Keratinocyte (primary cell): ENCODE measurements around the gene DUSP16. TPM values are rescaled to one million over a fixed set of nuclear protein-coding genes. Genes with fewer than 3 reads are reported as not detected.

ENCODE experiments used
- DNase-seq: peaks from one replicate; pipeline ENCODE4 v3.0.0-alpha.2; 2011; ENCODE audit warnings: low read depth, missing footprints, low spot score
- FAIRE-seq: peaks from 2 replicates; lab custom pipeline; 2011; peaks lifted over from hg19 to GRCh38; lab: Jason Lieb, UNC
- H2AFZ ChIP-seq: 2 replicates; pipeline ENCODE4 v1.6.0; 2012; ENCODE audit warnings: low read length, control low read depth, inconsistent platforms; ENCODE audit not compliant: control insufficient read depth
- H3K27ac ChIP-seq: 2 replicates; pipeline ENCODE4 v1.5.1; 2011; ENCODE audit warnings: low read length; ENCODE audit not compliant: control insufficient read depth, insufficient read depth
- H3K27me3 ChIP-seq: 3 replicates; pipeline ENCODE4 v1.6.0; 2011; ENCODE audit warnings: low read length; ENCODE audit not compliant: control insufficient read depth, insufficient read depth; ENCODE audit errors: extremely low read depth
- H3K36me3 ChIP-seq, 2 experiments: 2 replicates in 1 of 2; 3 replicates in 1 of 2; pipeline ENCODE4 v1.5.1; 2011; ENCODE audit warnings: low read length in 2 of 2, mild to moderate bottlenecking in 1 of 2; ENCODE audit not compliant: control insufficient read depth in 2 of 2, insufficient read depth in 2 of 2; ENCODE audit errors: extremely low read depth in 1 of 2
- H3K4me1 ChIP-seq: 3 replicates; pipeline ENCODE4 v1.5.1; 2011; ENCODE audit warnings: low read length; ENCODE audit not compliant: control insufficient read depth, insufficient read depth; ENCODE audit errors: extremely low read depth
- H3K4me2 ChIP-seq: 3 replicates; pipeline ENCODE4 v1.6.0; 2011; ENCODE audit warnings: low read depth, low read length; ENCODE audit not compliant: control insufficient read depth, insufficient read depth; ENCODE audit errors: extremely low read depth
- H3K4me3 ChIP-seq, 3 experiments: fragments of 200-600 bp in 1 of 3; sonication (generic) in 1 of 3; 2 replicates in 2 of 3; 3 replicates in 1 of 3; pipeline ENCODE4 v1.5.1; 2011 to 2016; ENCODE audit warnings: low read length in 3 of 3, mild to moderate bottlenecking in 3 of 3, control low read depth in 2 of 3, inconsistent platforms in 1 of 3, low read depth in 1 of 3, mixed read lengths in 1 of 3, mixed run types in 1 of 3, moderate library complexity in 1 of 3; ENCODE audit not compliant: control insufficient read depth in 2 of 3, insufficient read depth in 2 of 3; ENCODE audit errors: extremely low read depth in 1 of 3
- H3K79me2 ChIP-seq: 2 replicates; pipeline ENCODE4 v1.6.0; 2012; ENCODE audit warnings: low read length; ENCODE audit not compliant: control insufficient read depth, insufficient read depth
- H3K9ac ChIP-seq: 3 replicates; pipeline ENCODE4 v1.6.0; 2011; ENCODE audit warnings: low read length; ENCODE audit not compliant: control insufficient read depth, insufficient read depth; ENCODE audit errors: extremely low read depth
- H3K9me1 ChIP-seq: 3 replicates; pipeline ENCODE4 v1.6.0; 2011; ENCODE audit warnings: low read length; ENCODE audit not compliant: control insufficient read depth, insufficient read depth; ENCODE audit errors: extremely low read depth
- H3K9me3 ChIP-seq: 2 replicates; pipeline ENCODE4 v1.5.1; 2012; ENCODE audit warnings: low read depth, low read length; ENCODE audit not compliant: control insufficient read depth
- H4K20me1 ChIP-seq: 3 replicates; pipeline ENCODE4 v1.6.0; 2011; ENCODE audit warnings: low read length; ENCODE audit not compliant: control insufficient read depth, insufficient read depth; ENCODE audit errors: extremely low read depth
- CTCF ChIP-seq, 3 experiments: IDR thresholded peaks in 1 of 3; conservative IDR thresholded peaks in 1 of 3; optimal IDR thresholded peaks in 1 of 3; 2 replicates in 2 of 3; 3 replicates in 1 of 3; pipeline versions ENCODE3 to v1.5.1; 2011; ENCODE audit warnings: low read length in 3 of 3, mild to moderate bottlenecking in 3 of 3, moderate library complexity in 2 of 3, control low read depth in 1 of 3, inconsistent platforms in 1 of 3; ENCODE audit not compliant: insufficient read depth in 2 of 3; ENCODE audit errors: extremely low read depth in 1 of 3
- EZH2 ChIP-seq: IDR thresholded peaks from one replicate; pipeline ENCODE4 v1.6.1; 2012; ENCODE audit warnings: inconsistent platforms, mild to moderate bottlenecking, low read length, moderate library complexity
- dilution Hi-C: fragments of 300-500 bp; cut with MboI; formaldehyde crosslinking; loops from one replicate; pipeline ENCODE4 v1.7.0; 2020; ENCODE audit warnings: low sequenced_read_pairs; ENCODE audit not compliant: extremely low pct_ligation_motif_present
- polyA plus RNA-seq, 5 experiments: library from polyadenylated mRNA; depleted of rRNA in 3 of 5; stranded (reverse) in 3 of 5; stranded (forward) in 1 of 5; unstranded in 1 of 5; fragments of >200 nt; gene quantifications; 1 replicate in 1 of 5; 2 replicates in 3 of 5; 3 replicates in 1 of 5; pipeline versions ENCODE4 v1.2.1 to v1.2.3, GENCODE V29; 2011 to 2012; ENCODE audit warnings: missing spikeins in 2 of 5, low read depth in 1 of 5, low replicate concordance in 1 of 5

The DUSP16 gene
- polyA plus RNA-seq, 1 donor (not counting 4 experiments of a cell fraction or from before 2014, with no cell fraction given) = 9.3 TPM

DNA sequence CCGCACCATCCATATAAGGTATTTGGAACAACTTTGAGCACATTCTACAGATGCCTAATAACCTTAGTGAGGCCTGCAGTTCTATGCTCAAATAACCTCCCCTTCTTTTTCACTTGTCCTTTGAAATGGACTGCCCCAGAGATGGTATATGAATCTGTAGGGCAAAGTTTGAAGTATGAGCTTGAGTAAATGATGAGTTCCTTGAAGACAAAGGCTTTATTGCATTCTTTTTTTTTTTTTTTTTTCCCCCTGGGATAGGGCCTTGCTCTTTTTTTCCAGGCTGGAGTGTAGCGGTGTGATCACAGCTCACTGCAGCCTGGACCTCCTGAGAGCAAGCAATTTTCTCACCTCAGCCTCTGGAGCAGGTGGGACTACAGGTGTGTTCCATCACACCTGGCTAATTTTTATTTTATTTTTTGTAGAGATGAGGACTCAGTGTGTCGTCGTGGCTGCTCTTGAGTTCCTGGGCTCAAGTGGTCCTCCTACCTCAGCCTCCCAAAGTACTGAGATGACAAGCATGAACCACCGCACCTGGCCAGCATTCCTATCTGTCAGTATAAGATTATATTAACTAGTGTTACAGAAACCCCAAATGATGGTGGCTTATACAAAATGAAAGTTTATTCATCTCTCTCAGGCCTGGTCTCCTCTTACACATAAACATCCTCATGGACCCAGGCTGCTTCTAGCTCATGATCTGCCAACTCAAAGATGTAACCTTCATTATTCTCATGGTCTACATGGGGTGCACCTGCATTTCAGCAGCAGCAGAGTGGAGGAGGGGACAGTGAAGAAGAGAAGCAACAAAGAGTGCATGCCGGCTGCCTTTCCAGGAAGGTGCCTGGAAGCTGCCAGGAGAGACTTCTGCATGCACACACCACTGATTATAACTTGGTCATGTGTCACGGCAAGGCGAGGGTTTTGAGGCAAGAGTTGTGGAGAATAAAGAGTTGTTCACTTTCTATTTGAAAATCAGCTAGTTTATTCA is 101.4 kb downstream of the DUSP16 start:
- H3K36me3 ChIP-seq = no peaks in the 10 kb centered on the region
- H3K4me1 ChIP-seq = no peaks in the 10 kb centered on the region
- no peak overlapping the region for H2AFZ ChIP-seq
- no peaks in the 10 kb centered on the region for H4K20me1 ChIP-seq
- TF ChIP-seq EZH2 (no peak), CTCF (optimal IDR thresholded peaks at IDR 0.05 in 1 of 3, IDR thresholded peaks at IDR 0.05 in 1 of 3, conservative IDR thresholded peaks at IDR 0.05 in 1 of 3; ENCODE audit: extremely low read depth in 1 of 3, insufficient read depth in 2 of 3, low read length in 3 of 3) (no peak)
- H3K27me3 ChIP-seq = no peaks in the 10 kb centered on the region
- H3K4me2 ChIP-seq = no peak overlapping the region
- no peak overlapping the region for H3K9ac ChIP-seq
- H3K4me3 ChIP-seq = no peak overlapping the region
- H3K9me1 ChIP-seq = no peaks in the 10 kb centered on the region
- no peaks in the 10 kb centered on the region for H3K79me2 ChIP-seq
- no peak overlapping the region for H3K27ac ChIP-seq
- H3K9me3 ChIP-seq = no peaks in the 10 kb centered on the region
- FAIRE-seq (no peak), DNase-seq (no peak)
- dilution Hi-C loops = no loop called here

- no peak for DNase-seq
- no peaks in the 10 kb centered on the region for H3K9me1 ChIP-seq
- TF ChIP-seq EZH2 (no peak), CTCF (optimal IDR thresholded peaks at IDR 0.05 in 1 of 3, IDR thresholded peaks at IDR 0.05 in 1 of 3, conservative IDR thresholded peaks at IDR 0.05 in 1 of 3; ENCODE audit: extremely low read depth in 1 of 3, insufficient read depth in 2 of 3, low read length in 3 of 3) (no peak)
- no peaks in the 10 kb centered on the region for H3K27me3 ChIP-seq
- FAIRE-seq = no peak
- dilution Hi-C loops = no loop called here
- no peak overlapping the region for H3K4me2 ChIP-seq
- no peaks in the 10 kb centered on the region for H3K36me3 ChIP-seq
- H4K20me1 ChIP-seq = no peaks in the 10 kb centered on the region
- no peak overlapping the region for H2AFZ ChIP-seq
- no peaks in the 10 kb centered on the region for H3K4me1 ChIP-seq
- H3K4me3 ChIP-seq = no peak overlapping the region
- H3K79me2 ChIP-seq = no peaks in the 10 kb centered on the region
- no peaks in the 10 kb centered on the region for H3K9me3 ChIP-seq
- no peak overlapping the region for H3K9ac ChIP-seq
- H3K27ac ChIP-seq = no peak overlapping the region
Measured at GRCh38 chr12:12456637-12457036, 106.0 kb downstream of the DUSP16 start.
